Measurements from ENCODE around the gene AIFM2. TPM values are rescaled to one million over a fixed set of nuclear protein-coding genes. Genes with fewer than 3 reads are reported as not detected.

The AIFM2 gene
- total and polyA plus RNA-seq, 2 of the 13 experiments (the other 11 are each of a cell fraction or from before 2014, with no cell fraction given): 20.3 to 29.5 TPM

- TF ChIP-seq HOXA7 (CRISPR knock-in tag; IDR thresholded peaks at IDR 0.05) (no peak), REPIN1 (CRISPR knock-in tag; IDR thresholded peaks at IDR 0.05; ENCODE audit: borderline replicate concordance, low read depth) (no peak), SAP130 (CRISPR knock-in tag; IDR thresholded peaks at IDR 0.05; ENCODE audit: low read depth) (peak; percentile 82), SMARCC2 (IDR thresholded peaks at IDR 0.05) (no peak), ZNF496 (CRISPR knock-in tag; IDR thresholded peaks at IDR 0.05; ENCODE audit: insufficient replicate concordance) (no peak), CENPBD1 (CRISPR knock-in tag; IDR thresholded peaks at IDR 0.05; ENCODE audit: borderline replicate concordance, low read depth) (no peak), ZNF761 (CRISPR knock-in tag; conservative IDR thresholded peaks at IDR 0.05) (no peak), HDAC1 (CRISPR knock-in tag; IDR thresholded peaks at IDR 0.05) (peak; percentile 66; the same call in 1 of the 2 replicates), CREB1 (IDR thresholded peaks at IDR 0.05) (no peak), CREB1 (CRISPR knock-in tag; IDR thresholded peaks at IDR 0.05) (no peak), SRSF4 (IDR thresholded peaks at IDR 0.05; ENCODE audit: low read depth, low read length, poor library complexity, severe bottlenecking) (no peak), LCORL (IDR thresholded peaks at IDR 0.05) (no peak), LCORL (CRISPR knock-in tag; IDR thresholded peaks at IDR 0.05) (peak; percentile 85), ZNF670 (CRISPR knock-in tag; IDR thresholded peaks at IDR 0.05; ENCODE audit: borderline replicate concordance) (peak; percentile 57; the same call in 1 of the 2 replicates), STAG1 (CRISPR knock-in tag; IDR thresholded peaks at IDR 0.05) (peak; percentile 7; the same call in 1 of the 2 replicates), ZNF121 (CRISPR knock-in tag; IDR thresholded peaks at IDR 0.05) (no peak), ZKSCAN1 (IDR thresholded peaks at IDR 0.05; ENCODE audit: low read length) (no peak), ZSCAN12 (CRISPR knock-in tag; IDR thresholded peaks at IDR 0.05) (peak; percentile 35; the same call in 1 of the 2 replicates), ZFP1 (CRISPR knock-in tag; IDR thresholded peaks at IDR 0.05) (no peak), ZNF441 (CRISPR knock-in tag; IDR thresholded peaks at IDR 0.05; ENCODE audit: borderline replicate concordance) (peak; percentile 53; the same call in 1 of the 2 replicates), PRDM10 (CRISPR knock-in tag; IDR thresholded peaks at IDR 0.05; ENCODE audit: low read depth) (no peak), KLF13 (CRISPR knock-in tag; IDR thresholded peaks at IDR 0.05) (no peak), MAF1 (CRISPR knock-in tag; IDR thresholded peaks at IDR 0.05; ENCODE audit: borderline replicate concordance) (no peak)
- TF ChIP-seq, protein P1, sequence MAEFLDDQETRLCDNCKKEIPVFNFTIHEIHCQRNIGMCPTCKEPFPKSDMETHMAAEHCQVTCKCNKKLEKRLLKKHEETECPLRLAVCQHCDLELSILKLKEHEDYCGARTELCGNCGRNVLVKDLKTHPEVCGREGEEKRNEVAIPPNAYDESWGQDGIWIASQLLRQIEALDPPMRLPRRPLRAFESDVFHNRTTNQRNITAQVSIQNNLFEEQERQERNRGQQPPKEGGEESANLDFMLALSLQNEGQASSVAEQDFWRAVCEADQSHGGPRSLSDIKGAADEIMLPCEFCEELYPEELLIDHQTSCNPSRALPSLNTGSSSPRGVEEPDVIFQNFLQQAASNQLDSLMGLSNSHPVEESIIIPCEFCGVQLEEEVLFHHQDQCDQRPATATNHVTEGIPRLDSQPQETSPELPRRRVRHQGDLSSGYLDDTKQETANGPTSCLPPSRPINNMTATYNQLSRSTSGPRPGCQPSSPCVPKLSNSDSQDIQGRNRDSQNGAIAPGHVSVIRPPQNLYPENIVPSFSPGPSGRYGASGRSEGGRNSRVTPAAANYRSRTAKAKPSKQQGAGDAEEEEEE (CRISPR knock-in tag; IDR thresholded peaks at IDR 0.05; ENCODE audit: borderline replicate concordance): no peak
- TF ChIP-seq, protein P2, sequence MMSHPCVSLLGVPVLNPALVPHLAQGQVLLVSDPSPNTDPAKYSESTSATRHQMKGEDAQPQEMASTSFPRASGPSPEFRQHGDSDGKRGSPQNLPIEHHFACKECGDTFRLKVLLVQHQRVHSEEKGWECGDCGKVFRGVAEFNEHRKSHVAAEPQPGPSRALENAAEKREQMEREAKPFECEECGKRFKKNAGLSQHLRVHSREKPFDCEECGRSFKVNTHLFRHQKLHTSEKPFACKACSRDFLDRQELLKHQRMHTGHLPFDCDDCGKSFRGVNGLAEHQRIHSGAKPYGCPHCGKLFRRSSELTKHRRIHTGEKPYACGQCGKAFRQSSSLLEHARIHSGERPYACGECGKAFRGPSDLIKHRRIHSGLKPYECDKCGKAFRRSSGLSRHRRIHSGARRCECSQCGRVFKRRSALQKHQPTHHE (CRISPR knock-in tag; IDR thresholded peaks at IDR 0.05; ENCODE audit: borderline replicate concordance): 0 out of 2 replicates have a peak, but pooled peaks have one; percentile 68
These were observed 23.4 kb downstream of the AIFM2 start (continued) for GRCh38 chr10:70109064-70109729.

All from HepG2 (cell line).